Neuronal stem cell (in vitro differentiated cells): ENCODE data around the gene TRAF2. TPM values are rescaled to one million over a fixed set of nuclear protein-coding genes. Genes with fewer than 3 reads are reported as not detected.
"Not testable (repeated sequence)": the region's sequence is repeated elsewhere in the genome, so short reads cannot be mapped to it uniquely, and the experiment has no call there.

Source experiments
- DNase-seq: peaks from one replicate; pipeline ENCODE4 v3.0.0-alpha.2; 2013; ENCODE audit warnings: low spot score
- H2AFZ ChIP-seq: one replicate; pipeline ENCODE4 v1.6.1; 2013; ENCODE audit warnings: mild to moderate bottlenecking, low read length, inconsistent platforms
- H2AK5ac ChIP-seq: 2 replicates; pipeline ENCODE4 v1.6.1; 2013; ENCODE audit warnings: low read depth, mild to moderate bottlenecking, inconsistent platforms, low read length, moderate library complexity, mixed read lengths
- H2BK120ac ChIP-seq: 2 replicates; pipeline ENCODE4 v1.6.1; 2013; ENCODE audit warnings: low read depth, mild to moderate bottlenecking, inconsistent platforms, low read length, moderate library complexity, mixed read lengths
- H2BK12ac ChIP-seq: one replicate; pipeline ENCODE4 v1.6.1; 2013; ENCODE audit warnings: low read length, inconsistent platforms
- H2BK15ac ChIP-seq: 2 replicates; pipeline ENCODE4 v1.6.1; 2013; ENCODE audit warnings: mild to moderate bottlenecking, low read length, inconsistent platforms, mixed read lengths
- H2BK5ac ChIP-seq: one replicate; pipeline ENCODE4 v1.6.1; 2013; ENCODE audit warnings: inconsistent platforms, mild to moderate bottlenecking, low read length, moderate library complexity
- H3K14ac ChIP-seq: one replicate; pipeline ENCODE4 v1.6.1; 2013; ENCODE audit warnings: low read length, inconsistent platforms
- H3K18ac ChIP-seq: 2 replicates; pipeline ENCODE4 v1.6.1; 2013; ENCODE audit warnings: low read length, inconsistent platforms
- H3K23ac ChIP-seq: 2 replicates; pipeline ENCODE4 v1.6.1; 2013; ENCODE audit warnings: low read depth, mild to moderate bottlenecking, mixed read lengths, low read length, inconsistent platforms; ENCODE audit not compliant: poor library complexity
- H3K27ac ChIP-seq: replicated peaks from 3 replicates; pipeline ENCODE4 v1.5.1; 2013; ENCODE audit warnings: low read length, inconsistent platforms
- H3K27me3 ChIP-seq, 3 experiments: 2 replicates each; pipeline ENCODE4 v1.6.1; 2013; ENCODE audit warnings: low read length in 3 of 3, mild to moderate bottlenecking in 2 of 3, inconsistent platforms in 1 of 3, low read depth in 1 of 3, mixed read lengths in 1 of 3, moderate library complexity in 1 of 3; ENCODE audit not compliant: control insufficient read depth in 3 of 3, insufficient read depth in 3 of 3
- H3K36me3 ChIP-seq, 2 donors: replicated peaks in 1 of 2; 2 replicates each; pipeline ENCODE4 v1.6.1; 2013; ENCODE audit warnings: low read length in 2 of 2; ENCODE audit not compliant: control insufficient read depth in 2 of 2, insufficient read depth in 2 of 2
- H3K4ac ChIP-seq: 2 replicates; pipeline ENCODE4 v1.6.1; 2013; ENCODE audit warnings: inconsistent platforms, mild to moderate bottlenecking, low read length, moderate library complexity
- H3K4me1 ChIP-seq, 2 donors: 1 replicate in 1 of 2; 2 replicates in 1 of 2; pipeline ENCODE4 v1.6.1; 2013; ENCODE audit warnings: low read length in 2 of 2, low read depth in 1 of 2; ENCODE audit not compliant: control insufficient read depth in 2 of 2, insufficient read depth in 1 of 2
- H3K4me2 ChIP-seq: one replicate; pipeline ENCODE4 v1.6.1; 2013; ENCODE audit warnings: mild to moderate bottlenecking, low read length, inconsistent platforms; ENCODE audit not compliant: insufficient read depth, poor library complexity, severe bottlenecking
- H3K4me3 ChIP-seq, 2 donors: 2 replicates each; pipeline ENCODE4 v1.5.1; 2013; ENCODE audit warnings: low read length in 2 of 2, mild to moderate bottlenecking in 2 of 2, inconsistent platforms in 1 of 2, moderate library complexity in 1 of 2
- H3K79me1 ChIP-seq: one replicate; pipeline ENCODE4 v1.6.1; 2013; ENCODE audit warnings: low read depth, mild to moderate bottlenecking, inconsistent platforms, low read length, moderate library complexity
- H3K9ac ChIP-seq: one replicate; pipeline ENCODE4 v1.6.1; 2013; ENCODE audit warnings: mild to moderate bottlenecking, low read depth, low read length, inconsistent platforms; ENCODE audit not compliant: poor library complexity
- H3K9me3 ChIP-seq, 2 donors: replicated peaks in 1 of 2; 2 replicates each; pipeline versions ENCODE3 to v1.6.1; 2013; ENCODE audit warnings: low read length in 2 of 2, mild to moderate bottlenecking in 2 of 2, inconsistent platforms in 1 of 2, low read depth in 1 of 2, mixed read lengths in 1 of 2, moderate library complexity in 1 of 2; ENCODE audit not compliant: control insufficient read depth in 2 of 2, insufficient read depth in 1 of 2
- H4K8ac ChIP-seq: one replicate; pipeline ENCODE4 v1.6.1; 2013; ENCODE audit warnings: low read depth, mild to moderate bottlenecking, inconsistent platforms, low read length, moderate library complexity
- H4K91ac ChIP-seq: one replicate; pipeline ENCODE4 v1.6.1; 2013; ENCODE audit warnings: low read length, low read depth, mild to moderate bottlenecking, inconsistent platforms; ENCODE audit not compliant: poor library complexity
- WGBS, 2 donors: extraction: QIAGEN DNeasy Blood & Tissue Kit; methylation state at CpG; one replicate each; pipeline ENCODE4 v1.1.7; 2013; ENCODE audit warnings: missing lambda C conversion rate in 2 of 2, mixed read lengths in 1 of 2; ENCODE audit not compliant: insufficient read length in 2 of 2, insufficient replicate concordance in 1 of 2; ENCODE audit errors: extremely low coverage in 2 of 2; 5-methylcytosine and 5-hydroxymethylcytosine counted together
- polyA plus RNA-seq, 2 experiments: library from polyadenylated mRNA; stranded (reverse); fragments of 200-250 nt; gene quantifications; one replicate each; pipeline ENCODE4 v1.2.3, GENCODE V29; 2013

Gene TRAF2, protein sequence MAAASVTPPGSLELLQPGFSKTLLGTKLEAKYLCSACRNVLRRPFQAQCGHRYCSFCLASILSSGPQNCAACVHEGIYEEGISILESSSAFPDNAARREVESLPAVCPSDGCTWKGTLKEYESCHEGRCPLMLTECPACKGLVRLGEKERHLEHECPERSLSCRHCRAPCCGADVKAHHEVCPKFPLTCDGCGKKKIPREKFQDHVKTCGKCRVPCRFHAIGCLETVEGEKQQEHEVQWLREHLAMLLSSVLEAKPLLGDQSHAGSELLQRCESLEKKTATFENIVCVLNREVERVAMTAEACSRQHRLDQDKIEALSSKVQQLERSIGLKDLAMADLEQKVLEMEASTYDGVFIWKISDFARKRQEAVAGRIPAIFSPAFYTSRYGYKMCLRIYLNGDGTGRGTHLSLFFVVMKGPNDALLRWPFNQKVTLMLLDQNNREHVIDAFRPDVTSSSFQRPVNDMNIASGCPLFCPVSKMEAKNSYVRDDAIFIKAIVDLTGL
- 11.3 TPM for polyA plus RNA-seq (2013, experiment 1 of 2)
- 11.0 TPM for polyA plus RNA-seq (2013, experiment 2 of 2)

DNA sequence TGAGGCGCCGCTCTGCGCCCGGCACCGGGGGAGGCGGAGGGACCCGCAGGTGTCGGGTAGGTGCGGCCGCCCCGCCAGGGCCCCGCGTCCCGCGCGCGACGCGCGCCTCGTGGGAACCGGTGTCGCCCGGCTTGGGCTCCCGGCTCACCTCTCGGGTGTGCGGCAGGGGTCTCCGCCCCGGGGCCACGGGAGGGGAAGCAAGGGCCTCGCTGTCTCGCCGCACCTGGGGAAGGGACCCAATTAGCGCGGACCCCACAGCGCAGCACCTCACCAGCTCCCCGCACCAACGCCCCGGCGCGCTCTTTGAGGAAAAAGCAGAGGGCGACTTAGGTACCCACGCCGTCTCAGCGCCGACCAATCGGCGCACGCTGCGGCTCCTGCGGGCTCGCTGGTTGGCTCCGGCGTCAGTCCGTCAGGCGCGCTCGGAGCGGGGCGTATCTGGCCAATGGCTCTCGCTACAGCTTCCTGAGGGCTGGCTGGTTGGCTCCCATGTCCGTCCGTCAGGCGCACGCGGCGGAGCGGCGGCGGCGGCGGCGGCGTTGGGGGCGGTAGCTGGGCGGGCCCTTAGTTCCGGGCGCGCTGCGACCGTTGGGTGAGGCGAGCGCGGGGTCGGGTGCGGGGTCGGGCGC is at the start of gene TRAF2:
Gene TRAF2, plus strand, starts transcription at position 567 of the 629 bp plus-strand sequence. CDS start 12,225 bp downstream, outside the sequence.
- Histone ChIP-seq H2AK5ac (peak within 1 kb of the TSS; percentile 92), H3K23ac (peak within 1 kb of the TSS; percentile 92), H2BK15ac (peak within 1 kb of the TSS; percentile 49), H3K9me3 (no peaks in the 10 kb centered on the region), H3K4me1 (peaks cover 12% of the 10 kb centered on the region in 2 donors), H3K9ac (peak within 1 kb of the TSS; percentile 98), H4K91ac (peak within 1 kb of the TSS; percentile 72), H2BK120ac (no peak within 1 kb of the TSS), H2AFZ (peak within 1 kb of the TSS; percentile 99), H2BK12ac (no peak within 1 kb of the TSS), H3K4me2 (peak within 1 kb of the TSS; percentile 85), H2BK5ac (no peak within 1 kb of the TSS), H3K79me1 (peaks cover 23% of the 10 kb centered on the region), H4K8ac (no peak within 1 kb of the TSS), H3K4ac (peak within 1 kb of the TSS; percentile 84), H3K14ac (no peak within 1 kb of the TSS), H3K18ac (peak within 1 kb of the TSS; percentile 94), H3K4me3 (peak within 1 kb of the TSS; percentile 92 to 98), H3K27ac (no peak within 1 kb of the TSS), H3K27me3 (no peaks in the 10 kb centered on the region), H3K36me3 (peaks cover 5 to 23% of the 10 kb centered on the region in 2 donors)
- no CpG with 5 or more reads among the region's 88 CpGs for WGBS, 2 donors
- peak; percentile 99 for DNase-seq

DNA sequence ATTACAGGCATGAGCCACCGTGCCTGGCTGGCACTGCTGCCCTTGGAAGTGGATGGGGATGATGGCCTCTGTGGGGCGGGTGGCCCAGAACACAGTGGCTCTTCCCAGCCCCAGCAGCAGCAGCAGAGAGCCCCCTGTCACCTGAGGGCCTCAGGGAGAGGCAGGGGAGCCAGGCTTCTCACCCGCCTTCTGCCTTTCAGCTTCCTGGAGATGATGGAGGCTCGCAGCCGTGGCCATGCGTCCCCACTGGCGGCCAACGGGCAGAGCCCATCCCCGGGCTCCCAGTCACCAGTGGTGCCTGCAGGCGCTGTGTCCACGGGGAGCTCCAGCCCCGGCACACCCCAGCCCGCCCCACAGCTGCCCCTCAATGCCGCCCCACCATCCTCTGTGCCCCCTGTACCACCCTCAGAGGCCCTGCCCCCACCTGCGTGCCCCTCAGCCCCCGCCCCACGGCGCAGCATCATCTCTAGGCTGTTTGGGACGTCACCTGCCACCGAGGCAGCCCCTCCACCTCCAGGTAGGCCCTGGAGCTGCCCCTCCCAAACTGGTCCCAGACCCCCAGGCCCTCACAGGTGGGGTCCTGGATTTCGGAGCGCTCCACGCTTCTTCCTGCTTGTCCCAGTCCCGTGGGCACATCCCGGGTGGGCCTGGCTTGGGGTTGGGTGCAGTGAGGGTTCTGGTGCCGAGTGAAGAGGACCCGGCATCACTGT is 49.0 kb upstream of the TRAF2 start:
- no CpG with 5 or more reads among the region's 27 CpGs for WGBS, 2 donors

DNA sequence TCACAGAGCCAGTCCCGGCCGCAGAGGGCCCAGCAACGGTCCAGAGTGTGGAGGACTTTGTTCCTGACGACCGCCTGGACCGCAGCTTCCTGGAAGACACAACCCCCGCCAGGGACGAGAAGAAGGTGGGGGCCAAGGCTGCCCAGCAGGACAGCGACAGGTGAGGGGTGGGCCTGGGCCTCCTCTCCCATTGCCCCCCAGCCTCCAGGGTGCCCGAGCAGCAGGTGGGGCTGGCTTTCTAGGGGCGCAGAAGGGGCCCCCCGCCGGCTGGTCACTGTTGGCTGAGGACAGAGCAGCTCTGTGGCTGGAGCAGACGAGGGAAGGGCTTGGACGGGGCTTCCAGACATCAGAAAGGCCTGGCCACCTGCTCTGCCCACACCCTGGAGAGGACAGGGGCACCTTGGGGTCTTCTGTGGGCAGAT is 48.4 kb upstream of the TRAF2 start:
- not testable (repeated sequence) for H2BK120ac ChIP-seq, H3K4ac ChIP-seq, H3K4me2 ChIP-seq, H3K27me3 ChIP-seq, H2BK15ac ChIP-seq, H2AFZ ChIP-seq, H3K9me3 ChIP-seq, H2AK5ac ChIP-seq, H2BK5ac ChIP-seq, H4K91ac ChIP-seq, H2BK12ac ChIP-seq, DNase-seq, H3K14ac ChIP-seq, H3K27ac ChIP-seq, H3K9ac ChIP-seq, H3K4me3 ChIP-seq, H4K8ac ChIP-seq
- H3K79me1 ChIP-seq, result peaks cover 12% of the 10 kb centered on the region
- H3K18ac ChIP-seq, result peak overlapping the region; percentile 48
- WGBS, 2 donors, result no CpG with 5 or more reads among the region's 15 CpGs
- peak overlapping the region; percentile 80 for H3K23ac ChIP-seq
- H3K36me3 ChIP-seq, result peaks cover 15 to 64% of the 10 kb centered on the region in 2 donors
- peaks cover 26% of the 10 kb centered on the region in 2 donors for H3K4me1 ChIP-seq

More for the DNA sequence above, 49.0 kb upstream of the TRAF2 start:
- Histone ChIP-seq H2BK5ac (no peak overlapping the region), H3K9me3 (no peaks in the 10 kb centered on the region), H3K27me3 (no peaks in the 10 kb centered on the region), H3K4me1 (peaks cover 23 to 25% of the 10 kb centered on the region in 2 donors), H3K4ac (no peak overlapping the region), H4K8ac (no peak overlapping the region), H3K27ac (no peak overlapping the region), H2AFZ (no peak overlapping the region), H3K14ac (no peak overlapping the region), H3K36me3 (peaks cover 19 to 69% of the 10 kb centered on the region in 2 donors), H2BK120ac (no peak overlapping the region), H3K4me3 (no peak overlapping the region), H2BK15ac (no peak overlapping the region), H3K18ac (peak overlapping the region; percentile 48), H3K23ac (peak overlapping the region; percentile 80), H4K91ac (no peak overlapping the region), H3K9ac (no peak overlapping the region), H2BK12ac (no peak overlapping the region), H3K79me1 (peaks cover 10% of the 10 kb centered on the region), H3K4me2 (no peak overlapping the region), H2AK5ac (no peak overlapping the region)
- no peak for DNase-seq
